IMR-90 (cell line): ENCODE data around the gene BTF3. TPM values are rescaled to one million over a fixed set of nuclear protein-coding genes. Genes with fewer than 3 reads are reported as not detected.
A peak's percentile ranks its signal among the peaks of the same experiment; 100 is the strongest.

Experiments
- ATAC-seq: fragments of 200-7000 bp; cut with Tn5 transposase; 2 replicates; pipeline ENCODE4 v1.9.1; 2020; ENCODE audit warnings: low read depth, mild to moderate bottlenecking, moderate library complexity
- BruUV-seq: library from RNA; stranded (reverse); fragments of 400-500 nt; replicated peaks from 2 replicates; lab custom pipeline; 2021; lab: Mats Ljungman, UMichigan
- CTCF ChIA-PET: fragments of 300-600 bp; formaldehyde crosslinking; extraction: SDS; loops from one replicate; lab custom pipeline; 2021; ENCODE audit warnings: antibody characterized with exemption; lab: Yijun Ruan, JAX
- POLR2A ChIA-PET: fragments of 300-600 bp; sonication (Branson Sonifier 250); formaldehyde crosslinking; loops from one replicate; lab custom pipeline; 2022; ENCODE audit warnings: antibody characterized with exemption; ENCODE audit not compliant: unreplicated experiment; lab: Charles Lee
- DNase-seq: peaks from one replicate; pipeline ENCODE4 v3.0.0; 2013
- H2AFZ ChIP-seq: replicated peaks from 2 replicates; pipeline ENCODE3; 2013; ENCODE audit warnings: low read length, mild to moderate bottlenecking; ENCODE audit not compliant: poor library complexity
- H2AK5ac ChIP-seq: 2 replicates; pipeline ENCODE4 v1.6.1; 2013; ENCODE audit warnings: low read depth, low read length, inconsistent platforms
- H2AK9ac ChIP-seq: replicated peaks from 2 replicates; pipeline ENCODE3; 2013; ENCODE audit warnings: mild to moderate bottlenecking, low read depth, low read length, moderate library complexity; ENCODE audit not compliant: poor library complexity
- H2BK120ac ChIP-seq: 2 replicates; pipeline ENCODE4 v1.6.1; 2013; ENCODE audit warnings: low read depth, low read length, inconsistent platforms
- H2BK15ac ChIP-seq: 3 replicates; pipeline ENCODE4 v1.6.1; 2013; ENCODE audit warnings: low read depth, low read length, inconsistent platforms
- H2BK20ac ChIP-seq: 2 replicates; pipeline ENCODE4 v1.6.1; 2013; ENCODE audit warnings: low read depth, mild to moderate bottlenecking, inconsistent platforms, low read length, moderate library complexity
- H2BK5ac ChIP-seq: 2 replicates; pipeline ENCODE4 v1.6.1; 2013; ENCODE audit warnings: mild to moderate bottlenecking, low read depth, low read length, inconsistent platforms; ENCODE audit not compliant: poor library complexity, severe bottlenecking
- H3K14ac ChIP-seq: replicated peaks from 2 replicates; pipeline ENCODE4 v1.6.1; 2013; ENCODE audit warnings: low read depth, low read length, inconsistent platforms
- H3K18ac ChIP-seq: 2 replicates; pipeline ENCODE4 v1.6.1; 2013; ENCODE audit warnings: low read depth, low read length, control low read depth
- H3K23ac ChIP-seq: 2 replicates; pipeline ENCODE4 v1.6.1; 2013; ENCODE audit warnings: low read depth, low read length, inconsistent platforms
- H3K27ac ChIP-seq: 2 replicates; pipeline ENCODE4 v1.5.1; 2013; ENCODE audit warnings: mild to moderate bottlenecking, control low read depth, low read length; ENCODE audit not compliant: insufficient read depth
- H3K27me3 ChIP-seq: 2 replicates; pipeline ENCODE4 v1.6.1; 2013; ENCODE audit warnings: low read length; ENCODE audit not compliant: control insufficient read depth, insufficient read depth
- H3K36me3 ChIP-seq: 2 replicates; pipeline ENCODE4 v1.6.1; 2013; ENCODE audit warnings: low read length, mixed read lengths; ENCODE audit not compliant: control insufficient read depth, insufficient read depth
- H3K4ac ChIP-seq: 2 replicates; pipeline ENCODE4 v1.6.1; 2013; ENCODE audit warnings: low read depth, low read length, inconsistent platforms
- H3K4me1 ChIP-seq: 2 replicates; pipeline ENCODE4 v1.6.1; 2013; ENCODE audit warnings: low read length, mixed read lengths; ENCODE audit not compliant: control insufficient read depth, insufficient read depth
- H3K4me2 ChIP-seq: 2 replicates; pipeline ENCODE4 v1.6.1; 2013; ENCODE audit warnings: low read depth, mild to moderate bottlenecking, control low read depth, low read length, moderate library complexity
- H3K4me3 ChIP-seq: 2 replicates; pipeline ENCODE4 v1.5.1; 2013; ENCODE audit warnings: low read depth, mild to moderate bottlenecking, control low read depth, low read length, moderate library complexity; ENCODE audit not compliant: insufficient read depth
- H3K56ac ChIP-seq: 2 replicates; pipeline ENCODE4 v1.6.1; 2013; ENCODE audit warnings: low read length, inconsistent platforms; ENCODE audit not compliant: insufficient read depth; ENCODE audit errors: extremely low read depth
- H3K79me1 ChIP-seq, 2 experiments: 2 replicates each; pipeline ENCODE4 v1.6.1; 2013; ENCODE audit warnings: low read length in 2 of 2, inconsistent platforms in 1 of 2, low read depth in 1 of 2
- H3K9ac ChIP-seq: 2 replicates; pipeline ENCODE4 v1.6.1; 2013; ENCODE audit warnings: low read depth, low read length, control low read depth
- H3K9me1 ChIP-seq: 2 replicates; pipeline ENCODE4 v1.6.1; 2013; ENCODE audit warnings: low read length, inconsistent platforms; ENCODE audit not compliant: insufficient read depth
- H3K9me3 ChIP-seq: 2 replicates; pipeline ENCODE4 v1.6.1; 2013; ENCODE audit warnings: low read length; ENCODE audit not compliant: control insufficient read depth, insufficient read depth
- H4K20me1 ChIP-seq: 2 replicates; pipeline ENCODE4 v1.6.1; 2013; ENCODE audit warnings: low read length, inconsistent platforms; ENCODE audit not compliant: insufficient read depth
- H4K5ac ChIP-seq: 2 replicates; pipeline ENCODE4 v1.6.1; 2013; ENCODE audit warnings: mild to moderate bottlenecking, low read depth, low read length, control low read depth
- H4K8ac ChIP-seq, 2 experiments: 2 replicates each; pipeline ENCODE4 v1.6.1; 2013; ENCODE audit warnings: low read depth in 2 of 2, low read length in 2 of 2, control low read depth in 1 of 2, inconsistent platforms in 1 of 2
- H4K91ac ChIP-seq: 2 replicates; pipeline ENCODE4 v1.6.1; 2013; ENCODE audit warnings: low read depth, low read length, inconsistent platforms; ENCODE audit not compliant: insufficient read depth
- CEBPB ChIP-seq: IDR thresholded peaks from 2 replicates; pipeline ENCODE4 v1.6.1; 2012; ENCODE audit warnings: low read depth, low read length, improper control_type of control experiment
- CHD1 ChIP-seq: IDR thresholded peaks from 2 replicates; pipeline ENCODE4 v1.6.1; 2012; ENCODE audit warnings: low read depth, low read length, improper control_type of control experiment
- MAFK ChIP-seq: IDR thresholded peaks from 2 replicates; pipeline ENCODE4 v1.6.1; 2012; ENCODE audit warnings: low read depth, low read length, improper control_type of control experiment
- WGBS, 2 experiments: methylation state at CpG; one replicate each; pipeline versions ENCODE4 v1.1.5 to v1.1.7; 2013; ENCODE audit warnings: missing lambda C conversion rate in 2 of 2; ENCODE audit not compliant: insufficient read length in 1 of 2; ENCODE audit errors: extremely low coverage in 2 of 2; 5-methylcytosine and 5-hydroxymethylcytosine counted together
- dilution Hi-C: fragments of 300-500 bp; cut with HindIII; formaldehyde crosslinking; loops from one replicate; pipeline ENCODE4 v1.14.3; 2018; ENCODE audit warnings: low sequenced_read_pairs; ENCODE audit not compliant: unreplicated experiment
- in situ Hi-C: fragments of 300-500 bp; cut with MboI; formaldehyde crosslinking; loops from 3 replicates; pipeline ENCODE4 v1.14.3; 2019; ENCODE audit warnings: low sequenced_read_pairs, inconsistent platforms, mixed read lengths
- intact Hi-C: fragments of 100-400 bp; cut with micrococcal nuclease; formaldehyde crosslinking; loops from 2 replicates; pipeline ENCODE4 v1.10.0; 2022
- polyA plus RNA-seq, 3 experiments: library from polyadenylated mRNA; depleted of rRNA; stranded (reverse); fragments of >200 nt; gene quantifications; 2 replicates each; pipeline ENCODE4 v1.2.3, GENCODE V29; 2012; ENCODE audit warnings: low replicate concordance in 1 of 3
- total RNA-seq: library from RNA; depleted of rRNA; stranded (reverse); fragments of >200 nt; gene quantifications from 2 replicates; pipeline ENCODE4 v1.2.3, GENCODE V29; 2012
- TF ChIP-seq, protein P1 (sequence below): fragments of 150-350 bp; IDR thresholded peaks from 2 replicates; pipeline ENCODE4 v1.6.1; 2017; ENCODE audit warnings: mild to moderate bottlenecking, antibody characterized with exemption, low read length, low read depth

Gene BTF3
- total and polyA plus RNA-seq, 2 of the 4 experiments (the other 2 are of a cell fraction), result 225 to 443 TPM

DNA sequence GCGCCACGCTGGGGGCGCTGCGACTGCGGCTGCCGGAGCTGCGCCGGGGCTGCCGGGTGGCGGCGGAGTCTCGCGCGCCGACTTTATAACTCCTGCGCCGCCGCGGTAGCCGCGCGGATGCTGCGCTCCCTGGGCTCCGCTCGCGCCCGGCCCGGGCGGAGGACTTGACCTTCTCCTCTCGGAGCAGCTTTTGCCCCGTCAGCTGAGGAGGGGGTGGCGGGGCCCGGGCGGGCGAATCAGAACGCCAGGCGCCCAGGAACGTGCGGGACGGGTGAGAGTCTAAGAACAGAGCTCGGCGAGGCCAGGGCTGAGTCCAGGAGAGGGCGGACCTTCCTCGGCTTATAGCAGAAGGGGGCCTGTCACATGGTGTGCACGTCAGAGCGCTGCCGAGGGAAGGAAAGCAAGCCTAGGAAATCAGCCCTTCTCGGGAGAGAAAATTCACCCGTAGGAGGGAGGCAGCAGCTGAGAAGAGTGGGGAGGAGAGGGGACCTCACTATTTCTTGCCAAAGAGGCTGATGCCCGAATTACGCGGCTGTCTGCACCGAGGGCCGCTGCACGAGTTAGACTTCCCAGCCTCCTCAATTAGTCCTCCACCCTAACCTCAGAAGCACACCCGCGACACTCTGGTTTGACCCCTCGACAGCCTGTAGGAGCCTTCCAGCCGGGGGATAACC lies 49.6 kb upstream of the BTF3 start, which contains the start of gene FOXD1 (continued):
- peak; percentile 56; the same call in 1 of the 2 replicates for TF ChIP-seq MAFK
- TF ChIP-seq, protein P1, sequence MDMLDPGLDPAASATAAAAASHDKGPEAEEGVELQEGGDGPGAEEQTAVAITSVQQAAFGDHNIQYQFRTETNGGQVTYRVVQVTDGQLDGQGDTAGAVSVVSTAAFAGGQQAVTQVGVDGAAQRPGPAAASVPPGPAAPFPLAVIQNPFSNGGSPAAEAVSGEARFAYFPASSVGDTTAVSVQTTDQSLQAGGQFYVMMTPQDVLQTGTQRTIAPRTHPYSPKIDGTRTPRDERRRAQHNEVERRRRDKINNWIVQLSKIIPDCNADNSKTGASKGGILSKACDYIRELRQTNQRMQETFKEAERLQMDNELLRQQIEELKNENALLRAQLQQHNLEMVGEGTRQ, result peak; percentile 94

DNA sequence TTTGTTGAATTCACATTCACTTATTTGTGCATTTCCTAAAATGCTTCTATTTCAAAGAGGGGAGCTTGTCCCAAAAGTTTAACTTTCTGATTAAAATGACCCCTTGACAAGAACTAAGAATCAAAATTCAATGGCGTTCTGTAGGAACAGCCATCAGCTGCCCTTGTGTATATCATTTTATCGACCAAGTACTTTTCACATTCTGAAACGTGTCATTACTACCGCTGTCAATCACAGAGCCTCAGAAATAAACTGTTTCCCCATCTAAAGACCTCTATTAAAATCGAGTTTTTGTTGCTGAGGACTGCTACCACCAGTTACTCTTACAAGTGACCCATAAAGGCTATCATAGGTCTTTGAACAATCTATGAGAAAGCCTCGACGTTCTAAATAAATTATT lies 48.1 kb upstream of the BTF3 start:
- Histone ChIP-seq H3K79me1 (peaks cover 0 to 8% of the 10 kb centered on the region in 2 experiments; a peak in 2 of 4 replicates), H3K4me1 (no peaks in the 10 kb centered on the region; the same call in 1 of the 2 replicates), H3K9me1 (no peaks in the 10 kb centered on the region; the same call in 1 of the 2 replicates), H2BK15ac (no peak overlapping the region), H3K4ac (no peak overlapping the region), H2BK120ac (no peak overlapping the region), H3K18ac (no peak overlapping the region), H3K14ac (no peak overlapping the region), H2BK20ac (no peak overlapping the region), H3K56ac (no peak overlapping the region), H4K91ac (no peak overlapping the region), H4K5ac (no peak overlapping the region), H2AK9ac (no peak overlapping the region), H3K36me3 (0 out of 2 replicates have a peak, but pooled peaks cover 3% of the 10 kb centered on the region), H2AFZ (no peak overlapping the region), H3K9ac (no peak overlapping the region), H3K9me3 (no peaks in the 10 kb centered on the region), H4K8ac (no peak overlapping the region), H2BK5ac (no peak overlapping the region), H3K27me3 (peaks cover 8% of the 10 kb centered on the region), H2AK5ac (no peak overlapping the region), H3K23ac (no peak overlapping the region), H3K4me2 (peak overlapping the region; percentile 71; the same call in 1 of the 2 replicates), H3K27ac (no peak overlapping the region), H4K20me1 (0 out of 2 replicates have a peak, but pooled peaks cover 6% of the 10 kb centered on the region), H3K4me3 (no peak overlapping the region)
- ATAC-seq (no peak), DNase-seq (no peak)
- ChIA-PET CTCF (interaction anchor here (1.1 to 2.2 kb wide), 3 partner anchors 112 to 235 kb away, joined by 3 to 19 read pairs (median 4); no protein-coding TSS in a partner anchor), POLR2A (no interaction called here)
- in situ Hi-C loops (no loop called here), dilution Hi-C loops (no loop called here), intact Hi-C loops (loop anchor here (1.0 to 10.0 kb wide), 4 partner anchors 151 to 525 kb away; partner anchors contain the start of gene FCHO2)
- no TSS peak for BruUV-seq
- TF ChIP-seq MAFK (no peak), CEBPB (no peak), CHD1 (no peak)
- 53% methylated on average over 4 of the region's 7 CpGs; no CpG with 5 or more reads in 1 of the 2 experiments for WGBS, 2 experiments
